ENCODE results near the gene TEAD4.

Gene TEAD4

DNA sequence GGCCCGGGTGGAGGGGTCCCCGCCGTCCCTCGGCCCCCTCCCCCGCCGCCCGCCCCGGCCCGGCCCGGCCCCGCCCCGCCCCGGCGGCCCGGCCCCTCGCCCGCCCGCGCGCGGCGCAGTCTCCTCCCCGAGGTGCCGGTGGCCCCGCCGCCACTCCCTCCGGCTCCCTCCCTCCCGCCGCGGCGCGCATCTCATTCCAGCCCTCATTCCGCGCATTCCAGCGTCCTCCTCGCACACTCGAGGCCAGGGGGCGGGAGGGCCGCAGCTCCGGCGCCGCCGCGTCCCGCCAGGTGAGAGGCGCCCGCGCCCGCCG lies at the start of gene TEAD4:
Gene TEAD4, plus strand, starts transcription at position 206 of the 313 bp plus-strand sequence.
- no peak for DNase-seq

DNA sequence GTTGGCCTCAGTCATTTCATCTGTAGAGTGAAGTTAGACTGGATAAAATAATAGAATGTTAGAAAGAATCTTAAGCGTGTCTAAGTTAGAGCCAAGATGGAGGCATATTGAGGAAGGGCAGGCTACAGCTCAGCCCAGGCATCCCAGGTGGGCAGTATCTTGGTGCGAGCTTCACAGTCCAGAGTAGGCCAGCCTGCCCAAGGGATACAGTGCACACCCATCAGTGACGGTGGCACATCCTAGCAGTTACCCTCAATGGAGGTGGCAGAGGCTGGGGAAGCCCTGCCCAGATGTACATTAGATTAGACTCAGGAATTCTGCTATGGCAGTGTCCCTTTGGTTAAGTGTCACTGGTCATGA lies 47.0 kb upstream of the TEAD4 start:
- no peak for DNase-seq

DNA sequence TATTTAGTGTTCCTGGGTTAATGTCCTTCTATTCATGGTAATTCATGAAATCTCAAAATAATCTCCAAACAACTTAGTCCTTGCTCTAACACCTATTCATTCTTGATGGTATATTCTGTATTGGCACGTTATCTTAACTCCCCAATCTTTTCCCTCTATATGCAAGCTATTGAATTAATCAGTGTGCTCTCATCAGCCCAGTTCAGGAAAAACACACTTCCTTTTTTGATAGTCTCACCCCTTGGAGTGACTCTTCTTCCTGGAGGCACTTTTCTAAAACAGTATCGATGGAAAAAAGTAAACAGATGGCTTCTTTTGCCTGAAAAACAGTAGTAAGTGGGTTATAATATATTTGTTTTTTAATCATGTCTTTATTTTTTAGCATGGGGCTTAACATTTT lies 39.9 kb upstream of the TEAD4 start:
- no peak for DNase-seq

DNA sequence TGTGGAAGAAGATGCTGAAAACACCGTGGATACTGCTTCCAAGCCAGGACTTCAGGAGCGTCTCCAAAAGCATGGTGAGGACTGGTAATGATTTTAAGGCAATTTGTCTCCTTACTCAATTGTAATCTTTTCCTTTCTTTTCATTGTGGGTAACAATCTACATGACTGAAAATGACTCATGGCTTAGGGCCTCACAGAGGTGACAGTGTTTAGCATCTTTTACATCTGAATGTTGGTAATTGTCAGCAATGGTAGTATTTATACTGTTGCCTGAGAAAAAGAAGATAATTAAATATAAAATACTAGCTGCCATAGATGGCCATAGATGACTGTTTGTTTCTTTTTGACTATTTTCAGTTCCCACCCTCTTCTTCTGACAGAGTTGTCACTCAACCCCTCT lies 36.9 kb upstream of the TEAD4 start:
- no peak for DNase-seq

DNA sequence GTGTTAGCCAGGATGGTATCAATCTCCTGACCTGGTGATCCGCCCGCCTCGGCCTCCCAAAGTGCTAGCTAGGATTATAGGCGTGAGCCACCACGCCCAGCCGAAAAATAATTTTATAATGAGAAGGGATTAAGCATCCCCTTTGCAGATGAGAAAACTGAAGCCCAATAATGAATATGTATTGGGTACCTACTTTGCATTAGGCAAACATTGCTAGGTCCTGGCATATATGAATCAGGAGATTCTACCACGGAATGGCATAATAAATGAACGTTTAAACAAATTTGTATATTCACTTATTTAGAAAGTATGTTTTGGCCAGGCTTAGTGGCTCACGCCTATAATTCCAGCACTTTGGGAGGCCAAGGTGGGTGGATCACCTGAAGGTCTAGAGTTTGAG lies 36.1 kb upstream of the TEAD4 start:
- no peak for DNase-seq

DNA sequence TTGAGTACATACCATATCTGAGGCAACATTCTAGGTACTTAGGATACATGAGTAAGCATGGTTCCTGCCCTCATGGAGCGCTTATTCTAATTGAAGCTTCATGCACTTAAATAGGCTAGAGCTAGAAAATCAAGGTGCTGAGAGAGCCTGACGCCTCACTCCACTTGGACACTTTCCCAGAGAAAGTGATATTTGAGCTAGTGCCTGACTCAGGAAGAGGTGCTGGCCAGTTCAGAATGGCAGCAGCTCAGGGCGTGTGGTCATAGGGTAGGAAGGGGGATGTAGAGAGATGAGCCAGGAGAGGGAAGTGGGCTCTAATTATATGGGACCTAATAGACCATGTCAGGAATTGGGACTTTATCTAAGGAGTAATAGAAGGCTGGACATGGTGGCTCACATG lies 35.2 kb upstream of the TEAD4 start:
- no peak for DNase-seq

DNA sequence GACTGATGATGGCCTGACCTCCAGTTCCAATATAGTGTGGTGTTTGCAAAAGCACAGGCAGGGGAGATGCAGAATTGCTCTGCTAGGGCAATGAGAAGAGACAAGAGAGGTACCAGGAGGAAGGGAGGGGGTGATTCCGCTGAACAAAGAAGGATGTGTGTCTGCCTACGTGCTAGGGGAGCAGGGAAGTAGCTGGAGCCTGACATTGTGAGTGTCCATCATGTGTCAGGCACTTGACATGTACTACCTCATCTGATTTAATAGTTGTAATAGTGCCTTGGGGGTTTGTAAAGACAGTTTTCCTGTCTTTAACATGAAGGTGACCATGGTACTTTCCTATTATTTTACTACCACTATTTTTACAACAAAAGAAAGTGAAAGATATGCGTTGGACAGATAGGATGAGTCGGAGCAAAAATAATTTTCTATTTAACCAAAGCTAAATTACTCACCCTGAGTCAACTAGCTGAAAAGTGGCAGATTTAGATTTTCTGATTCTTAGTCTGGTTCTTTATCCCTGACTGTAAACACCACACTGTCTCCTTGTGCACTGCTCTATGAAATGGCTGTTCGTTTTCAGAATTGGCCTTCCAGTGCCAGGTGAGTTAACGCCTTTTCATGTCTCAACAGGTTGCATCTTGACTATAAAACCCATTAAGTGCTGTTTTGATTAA lies 33.7 kb upstream of the TEAD4 start:
- peak; percentile 16 for DNase-seq

DNA sequence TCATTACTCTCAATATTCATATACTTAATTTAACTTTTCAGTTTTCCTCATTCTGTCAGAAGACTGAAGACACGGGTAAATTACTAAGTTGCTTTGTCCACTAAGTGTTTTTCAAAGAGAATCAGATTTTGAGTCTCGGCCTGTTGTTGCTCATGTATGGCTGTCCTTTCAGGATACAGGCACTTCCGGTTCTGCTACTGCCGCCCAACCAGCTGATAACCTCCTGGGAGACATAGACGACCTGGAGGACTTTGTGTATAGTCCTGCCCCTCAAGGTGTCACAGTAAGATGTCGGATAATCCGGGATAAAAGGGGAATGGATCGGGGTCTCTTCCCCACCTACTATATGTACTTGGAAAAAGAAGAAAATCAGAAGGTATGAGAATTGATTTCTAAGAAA lies 28.3 kb upstream of the TEAD4 start:
- no peak for DNase-seq

DNA sequence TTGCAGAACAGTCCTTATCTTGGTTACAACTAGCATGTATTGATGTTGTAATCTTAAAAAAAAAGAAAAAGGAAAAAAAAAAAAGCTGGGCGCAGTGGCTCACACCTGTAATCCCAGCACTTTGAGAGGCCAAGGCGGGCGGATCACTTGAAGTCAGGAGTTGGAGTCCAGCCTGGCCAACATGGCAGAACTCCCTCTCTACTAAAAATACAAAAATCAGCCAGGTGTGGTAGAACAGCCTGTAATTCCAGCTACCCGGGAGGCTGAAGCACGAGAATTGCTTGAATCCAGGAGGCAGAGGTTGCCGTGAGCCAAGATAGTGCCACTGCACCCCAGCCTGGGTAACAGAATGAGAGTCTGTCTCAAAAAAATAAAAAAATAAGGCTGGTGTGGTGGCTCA lies 25.6 kb upstream of the TEAD4 start:
- no peak for DNase-seq

DNA sequence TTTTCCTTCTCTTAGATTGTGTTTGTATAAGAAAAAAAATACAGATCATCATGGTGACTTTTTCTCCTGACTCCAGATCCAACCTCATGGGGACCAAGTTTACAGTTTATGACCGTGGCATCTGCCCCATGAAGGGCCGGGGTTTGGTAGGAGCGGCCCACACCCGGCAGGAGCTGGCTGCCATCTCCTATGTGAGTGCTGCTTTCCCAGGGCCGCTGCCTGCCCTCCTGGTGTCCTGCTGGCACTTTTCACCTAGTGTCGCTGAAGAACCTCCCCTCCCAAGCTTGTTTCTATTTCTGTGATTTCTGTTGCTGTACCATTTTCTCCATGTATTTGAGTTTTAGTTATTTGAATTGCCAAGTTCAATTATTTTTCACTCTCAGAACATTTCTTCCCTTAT lies 24.8 kb upstream of the TEAD4 start:
- DNase-seq, result no peak

DNA sequence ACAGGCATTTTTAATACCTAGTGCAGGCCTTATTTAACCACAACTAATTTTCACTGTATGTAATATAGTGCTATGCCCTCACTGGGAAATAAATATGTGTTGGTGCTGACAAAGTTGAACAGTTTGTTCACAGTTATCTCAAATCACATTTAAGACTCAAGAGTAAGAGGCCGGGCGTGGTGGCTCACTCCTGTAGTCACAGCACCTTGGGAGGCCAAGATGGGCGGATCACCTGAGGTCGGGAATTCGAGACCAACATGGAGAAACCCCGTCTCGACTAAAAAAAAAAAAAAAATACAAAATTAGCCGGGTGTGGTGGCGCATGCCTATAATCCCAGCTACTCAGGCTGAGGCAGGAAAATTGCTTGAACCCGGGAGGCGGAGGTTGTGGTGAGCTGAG lies 22.9 kb upstream of the TEAD4 start:
- DNase-seq, result no peak

DNA sequence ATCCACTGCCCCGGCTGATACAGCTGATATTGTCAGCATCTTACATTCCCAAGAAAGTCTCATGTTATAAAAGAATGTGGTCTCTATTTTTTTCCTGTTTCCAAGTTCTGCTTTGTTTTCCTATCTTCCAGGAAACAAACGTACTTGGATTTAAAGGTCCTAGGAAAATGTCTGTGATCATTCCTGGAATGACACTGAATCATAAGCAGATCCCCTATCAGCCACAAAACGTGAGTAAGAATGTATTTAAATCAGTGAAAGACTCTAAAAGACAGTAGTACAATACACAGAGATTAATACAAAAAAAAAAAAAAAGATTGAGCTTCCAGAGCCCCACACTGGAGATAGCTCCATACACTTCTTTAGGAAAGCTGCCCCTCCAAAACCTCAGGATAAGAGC lies 21.7 kb upstream of the TEAD4 start:
- no peak for DNase-seq

DNA sequence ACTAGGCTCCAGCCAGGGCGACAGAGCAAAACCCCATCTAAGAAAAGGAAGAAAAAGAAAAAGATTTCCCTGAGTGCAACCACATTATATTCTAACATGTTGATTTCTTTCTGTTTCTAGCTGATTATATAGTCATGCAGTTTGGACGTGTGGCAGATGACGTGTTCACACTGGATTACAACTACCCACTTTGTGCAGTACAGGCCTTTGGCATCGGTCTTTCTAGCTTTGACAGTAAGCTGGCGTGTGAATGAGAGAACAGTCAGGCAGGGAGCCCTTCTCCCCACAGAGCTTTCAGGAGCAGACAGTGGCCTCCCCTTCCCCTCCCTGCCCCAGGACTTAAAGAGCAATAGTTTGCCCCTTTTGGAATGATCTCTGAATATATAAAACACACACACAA lies 20.0 kb upstream of the TEAD4 start:
- no peak for DNase-seq

DNA sequence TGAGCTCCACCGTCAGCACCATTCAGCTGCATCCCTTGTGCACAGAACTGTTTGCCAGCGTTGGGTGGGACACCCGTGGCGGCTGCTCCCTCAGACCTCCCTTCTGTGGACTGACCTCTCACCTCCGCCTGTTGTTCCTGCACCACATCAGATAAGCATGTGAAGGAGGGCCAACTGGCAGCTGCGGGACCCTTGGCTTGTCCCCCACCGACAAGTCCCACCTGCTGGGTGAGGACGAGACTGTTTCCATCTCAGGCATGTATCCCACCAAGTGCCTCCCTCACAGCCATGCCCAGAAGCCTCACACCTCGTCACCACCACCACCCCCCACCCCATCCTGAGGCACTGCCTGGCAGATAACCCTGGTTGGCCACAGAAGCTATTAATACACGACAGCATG lies 18.6 kb upstream of the TEAD4 start:
- no peak for DNase-seq

DNA sequence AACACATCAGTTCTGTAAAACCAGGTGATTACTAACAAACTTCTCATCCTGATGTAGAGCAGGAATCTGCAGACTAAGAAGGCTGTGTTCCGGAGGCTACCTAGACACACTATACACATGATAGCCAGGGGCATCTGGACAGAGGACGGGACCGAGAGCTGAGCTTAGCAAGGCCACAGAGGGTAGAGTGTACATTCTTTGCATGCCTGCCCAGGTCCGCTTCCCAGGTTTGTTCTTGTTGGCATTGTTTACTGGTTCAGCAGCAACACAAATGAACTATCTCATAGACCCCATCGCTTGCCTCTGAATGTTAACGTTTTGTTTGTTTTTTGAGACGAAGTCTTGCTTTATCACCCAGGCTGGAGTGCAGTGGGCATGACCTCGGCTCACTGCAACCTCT lies 17.7 kb upstream of the TEAD4 start:
- DNase-seq, result no peak

DNA sequence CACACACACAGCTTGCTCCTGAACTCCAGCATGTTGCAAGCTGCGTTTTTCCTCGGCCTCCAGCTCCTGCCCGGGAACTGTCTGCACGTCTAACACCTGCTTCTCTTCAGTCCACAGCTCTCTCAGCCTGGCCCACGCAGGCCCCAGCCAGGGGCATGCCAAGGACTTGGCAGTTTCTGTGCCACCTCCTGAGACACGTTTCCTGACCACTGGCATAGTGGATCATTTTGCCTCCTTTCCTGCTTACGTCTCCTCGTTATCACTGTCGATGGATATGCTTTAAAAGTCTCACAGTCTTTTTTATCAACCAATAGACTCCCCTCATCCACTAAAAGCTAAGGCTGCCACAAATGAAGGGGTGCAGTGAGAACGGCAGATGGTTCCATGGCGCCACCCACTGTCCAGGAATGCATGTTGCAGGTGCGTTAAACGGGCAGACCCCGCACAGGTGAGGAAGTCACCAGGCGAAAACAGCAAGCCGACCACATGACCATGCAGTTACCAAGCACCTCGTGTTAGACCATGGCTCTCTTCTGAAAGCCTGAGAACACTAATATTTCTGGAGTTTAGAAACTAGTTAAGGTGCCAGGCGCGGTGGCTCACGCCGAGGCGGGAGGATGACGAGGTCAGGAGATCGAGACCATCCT lies 14.7 kb upstream of the TEAD4 start:
- peak; percentile 55 for DNase-seq

DNA sequence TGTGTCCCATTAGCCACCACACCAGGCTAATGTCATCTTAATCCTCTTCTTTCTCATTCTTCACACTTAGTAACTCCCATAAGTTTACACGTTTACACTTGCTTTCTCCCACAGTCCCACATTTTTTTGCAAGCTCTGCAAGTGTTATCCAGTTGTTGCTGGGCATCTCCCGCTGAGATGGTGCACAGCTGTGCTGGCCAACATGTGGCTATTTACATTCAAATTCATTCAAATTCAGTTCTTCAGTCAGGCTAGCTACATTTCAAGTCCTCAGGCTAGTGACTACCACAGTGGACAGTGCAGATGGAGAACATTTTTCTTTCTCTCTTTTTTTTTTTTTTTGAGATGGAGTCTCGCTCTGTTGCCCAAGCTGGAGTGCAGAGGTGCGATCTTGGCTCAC lies 9.8 kb upstream of the TEAD4 start:
- no peak for DNase-seq

DNA sequence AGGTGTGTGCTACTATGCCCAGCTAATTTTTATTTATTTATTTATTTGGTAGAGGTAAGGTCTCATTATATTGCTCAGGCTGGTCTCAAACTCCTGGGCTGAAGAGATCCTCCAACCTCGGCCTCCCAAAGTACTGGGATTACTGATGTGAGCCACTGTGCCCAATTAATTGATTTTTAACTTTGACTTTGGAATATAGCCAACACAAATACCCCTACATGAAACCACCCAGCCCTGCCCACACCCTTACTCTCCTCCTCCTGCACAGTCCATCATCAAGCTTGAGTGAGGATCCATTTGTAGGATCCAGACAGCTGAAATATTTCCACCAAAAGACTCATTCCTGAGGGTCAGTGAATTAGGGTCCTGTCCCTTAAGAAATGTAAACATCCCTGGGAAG lies 3.3 kb upstream of the TEAD4 start:
- DNase-seq, result no peak

DNA sequence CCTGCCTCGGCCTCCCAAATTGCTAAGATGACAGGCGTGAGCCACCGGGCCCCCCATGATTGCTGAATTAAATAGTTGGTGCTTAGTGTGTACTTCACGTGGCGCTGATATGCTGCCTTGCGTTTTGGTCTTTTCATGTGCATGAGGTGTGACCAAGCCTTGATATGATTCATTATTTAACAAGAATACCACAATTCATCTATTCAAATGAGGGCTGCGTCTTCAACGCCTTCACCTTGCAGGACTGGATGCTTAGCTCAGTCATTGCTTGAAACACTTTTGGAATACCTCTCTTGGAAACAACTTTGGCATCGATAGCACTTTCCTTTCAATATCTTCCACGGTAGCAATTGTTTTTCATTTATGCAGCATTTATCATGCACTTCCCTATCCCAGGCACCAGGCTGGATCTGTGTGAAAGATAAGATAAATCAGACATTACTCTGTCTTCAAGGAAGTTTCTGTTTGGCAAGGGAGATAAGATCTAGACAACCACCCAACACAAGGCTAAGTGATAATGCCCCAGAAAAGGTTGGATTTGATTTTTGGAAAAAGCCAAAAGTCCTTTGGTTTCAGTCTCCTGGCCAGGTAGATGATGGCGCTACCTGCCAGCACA lies 1.3 kb upstream of the TEAD4 start:
- no peak for DNase-seq

DNA sequence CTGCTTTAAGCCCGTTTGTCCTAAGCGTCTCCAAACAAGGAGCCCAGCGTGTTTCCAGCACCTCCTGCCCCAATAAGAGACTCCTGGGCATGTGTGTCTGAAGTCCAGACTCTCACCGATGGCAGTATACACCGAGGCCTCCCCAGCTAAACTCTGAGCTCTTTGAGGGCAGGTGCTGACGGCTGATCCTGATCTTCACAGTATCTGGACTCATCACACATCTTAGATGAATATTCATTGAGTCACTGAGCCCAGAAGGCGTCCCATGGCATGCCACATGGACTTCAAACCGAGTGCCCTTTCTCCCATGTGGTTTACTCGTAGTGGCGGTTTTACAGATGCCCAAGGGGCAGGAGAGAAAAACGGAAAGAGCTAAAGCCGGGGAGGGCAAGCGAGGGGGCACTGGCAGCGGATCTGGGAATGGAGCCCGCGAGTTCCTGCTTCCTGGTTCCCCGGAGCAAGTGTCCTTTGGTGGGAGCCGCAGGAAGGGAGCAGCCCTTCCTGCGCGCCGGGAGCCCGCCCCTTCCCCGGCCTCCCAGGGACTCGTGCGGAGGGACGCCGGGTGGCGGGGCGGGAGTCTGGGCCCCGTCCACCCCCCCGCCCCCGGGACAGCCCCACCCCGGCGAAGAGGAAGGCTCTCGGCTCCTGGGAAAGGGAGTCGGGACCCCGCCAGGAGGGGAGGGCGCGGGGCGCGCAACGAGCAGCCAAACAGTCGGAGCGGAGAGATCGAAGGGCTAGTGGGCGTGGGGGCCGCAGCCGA lies 585 bp upstream of the TEAD4 start:
- DNase-seq, result no peak

DNA sequence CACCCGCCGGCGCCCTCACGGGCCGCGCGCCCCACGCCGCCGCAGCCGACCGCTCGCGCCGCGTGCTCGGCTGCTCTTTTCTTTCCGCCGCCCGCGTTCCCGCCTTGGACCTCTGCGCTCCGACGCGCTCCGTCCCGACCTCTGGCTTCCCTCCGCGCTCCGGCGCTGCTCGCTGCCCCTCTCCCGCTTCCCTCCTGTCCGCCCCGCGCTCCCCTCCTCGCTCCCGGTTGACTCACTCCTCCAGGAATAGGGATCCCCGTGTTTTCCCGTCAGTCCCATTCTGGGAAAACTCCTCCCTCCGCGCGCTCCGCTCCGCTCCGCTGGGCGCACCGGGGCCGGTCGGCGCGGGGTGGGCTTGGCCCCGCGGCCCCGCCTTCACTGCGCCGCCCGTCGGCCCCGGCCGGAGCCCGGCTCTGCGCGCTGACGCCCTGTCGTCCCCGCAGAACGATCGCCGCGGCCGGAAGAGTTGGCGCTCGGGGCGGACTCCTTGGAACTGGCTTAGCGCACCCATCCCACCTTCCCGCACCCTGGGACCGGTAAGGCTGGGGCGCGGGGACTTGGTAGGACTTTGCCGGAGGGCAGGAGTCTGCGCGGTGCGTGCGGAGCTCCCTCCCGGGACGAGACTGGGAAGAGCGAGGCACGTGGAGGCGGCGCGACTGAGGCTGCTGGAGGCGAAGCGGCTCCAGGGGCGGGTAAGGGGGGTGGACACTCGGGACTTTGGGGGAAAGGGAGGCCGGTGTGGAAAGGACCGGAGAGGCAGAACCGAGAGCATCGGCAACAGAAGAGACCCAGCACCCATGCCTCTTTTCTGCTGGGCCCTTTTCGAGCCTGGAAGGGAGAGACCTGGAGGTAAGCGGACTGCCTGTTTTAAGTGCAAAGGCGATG lies 550 bp downstream of the TEAD4 start:
- DNase-seq, result no peak

DNA sequence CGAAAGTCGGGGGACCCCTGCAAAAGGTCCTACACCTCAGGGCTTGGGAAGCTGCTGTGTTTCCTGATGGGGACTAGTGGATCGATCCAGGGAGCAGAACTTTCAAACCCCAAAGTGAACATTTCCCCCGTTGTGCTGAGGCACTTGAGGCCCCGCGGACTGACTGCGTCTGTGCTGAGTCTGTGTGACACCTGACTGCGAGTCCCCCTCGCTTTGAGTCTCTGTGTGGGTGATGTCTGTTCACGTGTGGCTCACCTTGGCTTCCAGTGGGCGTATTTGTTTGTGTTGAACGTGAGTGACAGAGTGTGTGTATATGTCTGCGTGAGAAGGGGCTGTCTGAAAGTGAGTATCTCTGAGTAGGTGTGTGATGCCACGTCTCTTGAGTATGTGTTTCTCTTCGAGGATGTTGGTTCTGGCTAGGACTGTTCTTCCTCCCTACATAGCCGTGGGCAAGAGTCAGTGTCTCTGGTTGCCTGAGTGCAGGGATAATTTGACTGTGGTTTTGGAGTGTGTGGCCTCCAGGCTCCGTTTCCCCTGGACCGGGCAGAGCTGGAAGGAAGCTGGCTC lies 1.3 kb downstream of the TEAD4 start:
- DNase-seq, result no peak

Measured in activated CD4-positive, alpha-beta T cell treated with anti-CD3 and anti-CD28 coated beads, Interleukin-2, amount 50 U/mL, for 16 hours (primary cell).